SK-N-SH (cell line): ENCODE results near the gene SKIC2. TPM values are rescaled to one million over a fixed set of nuclear protein-coding genes. Genes with fewer than 3 reads are reported as not detected.
"Not testable (repeated sequence)": the region's sequence is repeated elsewhere in the genome, so short reads cannot be mapped to it uniquely, and the experiment has no call there.

Source experiments
- CTCF ChIA-PET: fragments of 300-600, 350-600 bp; formaldehyde crosslinking; extraction: SDS; loops from one replicate; lab custom pipeline; 2021; lab: Yijun Ruan, JAX
- POLR2A ChIA-PET: fragments of 350-600 bp; sonication (Branson Sonifier 250); formaldehyde crosslinking; extraction: SDS; loops from one replicate; lab custom pipeline; 2020; ENCODE audit warnings: antibody characterized with exemption, inconsistent platforms; lab: Yijun Ruan, JAX
- DNase-seq: peaks from one replicate; pipeline ENCODE4 v3.0.0; 2012
- H2AFZ ChIP-seq: fragments of 200-600 bp; sonication (generic); 2 replicates; pipeline ENCODE4 v1.8.1; 2016; ENCODE audit warnings: antibody characterized with exemption, mild to moderate bottlenecking, low read depth
- H3F3A ChIP-seq: fragments of 200-600 bp; sonication (generic); replicated peaks from 2 replicates; pipeline ENCODE3; 2016; ENCODE audit warnings: antibody characterized with exemption, mild to moderate bottlenecking; ENCODE audit not compliant: insufficient read depth
- H3K27ac ChIP-seq, 2 experiments: fragments of 200-500 bp in 1 of 2; fragments of 200-600 bp in 1 of 2; sonication (Bioruptor generic) in 1 of 2; sonication (generic), shearing (Covaris generic) in 1 of 2; 2 replicates each; pipeline versions ENCODE4 v1.5.1 to v1.6.1; 2014 to 2016; ENCODE audit warnings: low read depth in 2 of 2, inconsistent platforms in 1 of 2, low read length in 1 of 2, mild to moderate bottlenecking in 1 of 2, mixed read lengths in 1 of 2
- H3K27me3 ChIP-seq: fragments of 200-600 bp; sonication (generic), shearing (Covaris generic); 2 replicates; pipeline ENCODE4 v1.6.1; 2016; ENCODE audit warnings: mixed run types; ENCODE audit not compliant: insufficient read depth
- H3K36me3 ChIP-seq, 2 experiments: fragments of 200-500 bp in 1 of 2; fragments of 200-600 bp in 1 of 2; sonication (Bioruptor generic) in 1 of 2; sonication (generic) in 1 of 2; replicated peaks in 1 of 2; 2 replicates each; pipeline versions ENCODE3 to v1.5.1; 2014 to 2016; ENCODE audit warnings: low read length in 1 of 2, mild to moderate bottlenecking in 1 of 2; ENCODE audit not compliant: insufficient read depth in 2 of 2, control insufficient read depth in 1 of 2
- H3K4me1 ChIP-seq, 2 experiments: fragments of 200-500 bp in 1 of 2; fragments of 200-600 bp in 1 of 2; sonication (Bioruptor generic) in 1 of 2; sonication (generic), shearing (Covaris generic) in 1 of 2; 2 replicates each; pipeline versions ENCODE4 v1.5.1 to v1.6.1; 2014 to 2016; ENCODE audit warnings: low read depth in 1 of 2, low read length in 1 of 2, mixed run types in 1 of 2; ENCODE audit not compliant: insufficient read depth in 2 of 2, control insufficient read depth in 1 of 2
- H3K4me2 ChIP-seq: fragments of 200-600 bp; sonication (generic), shearing (Covaris generic); 2 replicates; pipeline ENCODE4 v1.6.1; 2017; ENCODE audit warnings: mixed run types
- H3K4me3 ChIP-seq, 2 experiments: fragments of 200-500 bp in 1 of 2; fragments of 200-600 bp in 1 of 2; sonication (Bioruptor generic) in 1 of 2; sonication (generic), shearing (Covaris generic) in 1 of 2; 2 replicates each; pipeline versions ENCODE4 v1.5.1 to v1.8.1; 2014 to 2016; ENCODE audit warnings: low read depth in 2 of 2, inconsistent platforms in 1 of 2, low read length in 1 of 2, mild to moderate bottlenecking in 1 of 2, mixed read lengths in 1 of 2, moderate library complexity in 1 of 2
- H3K79me2 ChIP-seq: fragments of 200-600 bp; sonication (generic); 2 replicates; pipeline ENCODE4 v1.8.1; 2017; ENCODE audit warnings: mild to moderate bottlenecking; ENCODE audit not compliant: insufficient read depth
- H3K9ac ChIP-seq: fragments of 200-600 bp; sonication (generic); 2 replicates; pipeline ENCODE4 v1.6.1; 2017; ENCODE audit warnings: mixed run types
- H3K9me2 ChIP-seq: fragments of 200-600 bp; sonication (generic); 2 replicates; pipeline ENCODE4 v1.6.1; 2017; ENCODE audit warnings: mixed run types
- H3K9me3 ChIP-seq: fragments of 200-600 bp; sonication (generic); 2 replicates; pipeline ENCODE4 v1.6.1; 2017; ENCODE audit warnings: mixed run types, mild to moderate bottlenecking, moderate library complexity
- H4K20me1 ChIP-seq: fragments of 200-600 bp; sonication (generic); 2 replicates; pipeline ENCODE4 v1.6.1; 2017; ENCODE audit warnings: mild to moderate bottlenecking, mixed run types; ENCODE audit not compliant: insufficient read depth
- WGBS: methylation state at CpG from one replicate; pipeline ENCODE4 v1.1.6; 2017; ENCODE audit warnings: low lambda C conversion rate; 5-methylcytosine and 5-hydroxymethylcytosine counted together
- polyA plus RNA-seq, 3 experiments: library from polyadenylated mRNA; depleted of rRNA; stranded (reverse); fragments of >200 nt; gene quantifications; 2 replicates each; pipeline ENCODE4 v1.2.3, GENCODE V29; 2012

Gene SKIC2
- polyA plus RNA-seq, 1 of the 3 experiments (the other 2 are of a cell fraction): 89.4 TPM

- H3F3A ChIP-seq, DNase-seq, H3K79me2 ChIP-seq, H3K27me3 ChIP-seq, H3K27ac ChIP-seq, H3K9ac ChIP-seq, H3K36me3 ChIP-seq, POLR2A ChIA-PET, CTCF ChIA-PET, H3K4me3 ChIP-seq, H4K20me1 ChIP-seq, H2AFZ ChIP-seq, H3K9me2 ChIP-seq, H3K4me1 ChIP-seq, H3K9me3 ChIP-seq, H3K4me2 ChIP-seq: not testable (repeated sequence)
- WGBS: no CpG with 5 or more reads among the region's 24 CpGs
These were observed 49.1 kb downstream of the SKIC2 start for GRCh38 chr6:32008037-32008436.

GRCh38 chr6:32008616-32009015, 49.6 kb downstream of the SKIC2 start:
- H3K79me2 ChIP-seq, H3K4me1 ChIP-seq, POLR2A ChIA-PET, H3K27ac ChIP-seq, H3F3A ChIP-seq, H4K20me1 ChIP-seq, H3K4me3 ChIP-seq, H3K9ac ChIP-seq, H2AFZ ChIP-seq, H3K9me3 ChIP-seq, CTCF ChIA-PET, H3K27me3 ChIP-seq, H3K4me2 ChIP-seq, H3K36me3 ChIP-seq, H3K9me2 ChIP-seq: not testable (repeated sequence)
- 17% methylated on average over 5 of the region's 12 CpGs for WGBS
- DNase-seq: peak; percentile 11

- H3K4me1 ChIP-seq, H3K9me3 ChIP-seq, H3K79me2 ChIP-seq, POLR2A ChIA-PET, H3F3A ChIP-seq, H3K9me2 ChIP-seq, H3K4me3 ChIP-seq, CTCF ChIA-PET, H3K27me3 ChIP-seq, H3K4me2 ChIP-seq, H3K27ac ChIP-seq, H3K9ac ChIP-seq, H3K36me3 ChIP-seq, H2AFZ ChIP-seq, DNase-seq, H4K20me1 ChIP-seq: not testable (repeated sequence)
- WGBS: 0% methylated on average over 1 of the region's 12 CpGs
These were observed 50.6 kb downstream of the SKIC2 start for GRCh38 chr6:32009537-32009936.

GRCh38 chr6:32010856-32011530, 52.0 kb downstream of the SKIC2 start:
- H3K9me3 ChIP-seq, POLR2A ChIA-PET, H3K79me2 ChIP-seq, CTCF ChIA-PET, H3K4me2 ChIP-seq, DNase-seq, H3F3A ChIP-seq, H3K36me3 ChIP-seq, H3K27me3 ChIP-seq, H4K20me1 ChIP-seq, H3K9ac ChIP-seq, H2AFZ ChIP-seq, H3K27ac ChIP-seq, H3K4me3 ChIP-seq, H3K4me1 ChIP-seq, H3K9me2 ChIP-seq: not testable (repeated sequence)
- WGBS: 45% methylated on average over 13 of the region's 27 CpGs

GRCh38 chr6:32012941-32013617, 54.1 kb downstream of the SKIC2 start:
- 100% methylated on average over 3 of the region's 17 CpGs for WGBS
- H3K27me3 ChIP-seq, CTCF ChIA-PET: not testable (repeated sequence)

GRCh38 chr6:32013738-32014137, 54.8 kb downstream of the SKIC2 start:
- H4K20me1 ChIP-seq, H3K36me3 ChIP-seq, H3K27me3 ChIP-seq, DNase-seq, H3K79me2 ChIP-seq, H3K4me2 ChIP-seq, H3K9me2 ChIP-seq, H3K4me3 ChIP-seq, H2AFZ ChIP-seq, H3K4me1 ChIP-seq, POLR2A ChIA-PET, CTCF ChIA-PET, H3K27ac ChIP-seq, H3K9me3 ChIP-seq, H3K9ac ChIP-seq, H3F3A ChIP-seq: not testable (repeated sequence)
- whole genome bisulfite sequencing: no CpG with 5 or more reads among the region's 5 CpGs

More at GRCh38 chr6:32012941-32013617, 54.1 kb downstream of the SKIC2 start:
- H3F3A ChIP-seq, H3K9me3 ChIP-seq, H3K79me2 ChIP-seq, POLR2A ChIA-PET, H3K4me1 ChIP-seq, H3K9me2 ChIP-seq, H3K4me3 ChIP-seq, H3K9ac ChIP-seq, H4K20me1 ChIP-seq, H3K27ac ChIP-seq, H3K4me2 ChIP-seq, H2AFZ ChIP-seq, DNase-seq, H3K36me3 ChIP-seq: not testable (repeated sequence)
